GM12801 (cell line): ENCODE measurements around the gene ACKR2.

ENCODE experiments used
- TF ChIP-seq, protein P1 (sequence below): IDR thresholded peaks from one replicate; pipeline ENCODE4 v1.5.1; 2011; ENCODE audit warnings: control low read depth; ENCODE audit not compliant: insufficient read length; ENCODE audit errors: extremely low read depth

Gene ACKR2

DNA sequence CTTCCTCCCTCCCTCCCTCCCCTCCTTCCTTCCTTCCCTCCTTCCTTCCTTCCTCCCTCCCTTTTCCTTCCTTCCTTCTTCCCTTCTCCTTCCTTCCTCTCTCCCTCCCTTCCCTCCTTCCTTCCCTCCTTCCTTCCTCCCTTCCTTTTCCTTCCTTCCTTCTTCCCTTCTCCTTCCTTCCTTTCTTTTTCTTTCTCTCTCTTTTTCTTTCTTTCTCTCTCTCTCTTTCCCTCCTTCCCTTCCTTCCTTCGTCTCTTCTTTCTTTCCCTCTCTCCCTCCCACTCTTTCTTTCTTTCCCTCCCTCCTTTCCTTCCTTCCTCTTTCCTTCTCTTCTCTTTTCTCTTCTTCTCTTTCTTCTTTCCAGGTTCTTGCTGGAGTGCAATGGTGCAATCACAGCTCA is 94.8 kb downstream of the ACKR2 start:
- TF ChIP-seq, protein P1, sequence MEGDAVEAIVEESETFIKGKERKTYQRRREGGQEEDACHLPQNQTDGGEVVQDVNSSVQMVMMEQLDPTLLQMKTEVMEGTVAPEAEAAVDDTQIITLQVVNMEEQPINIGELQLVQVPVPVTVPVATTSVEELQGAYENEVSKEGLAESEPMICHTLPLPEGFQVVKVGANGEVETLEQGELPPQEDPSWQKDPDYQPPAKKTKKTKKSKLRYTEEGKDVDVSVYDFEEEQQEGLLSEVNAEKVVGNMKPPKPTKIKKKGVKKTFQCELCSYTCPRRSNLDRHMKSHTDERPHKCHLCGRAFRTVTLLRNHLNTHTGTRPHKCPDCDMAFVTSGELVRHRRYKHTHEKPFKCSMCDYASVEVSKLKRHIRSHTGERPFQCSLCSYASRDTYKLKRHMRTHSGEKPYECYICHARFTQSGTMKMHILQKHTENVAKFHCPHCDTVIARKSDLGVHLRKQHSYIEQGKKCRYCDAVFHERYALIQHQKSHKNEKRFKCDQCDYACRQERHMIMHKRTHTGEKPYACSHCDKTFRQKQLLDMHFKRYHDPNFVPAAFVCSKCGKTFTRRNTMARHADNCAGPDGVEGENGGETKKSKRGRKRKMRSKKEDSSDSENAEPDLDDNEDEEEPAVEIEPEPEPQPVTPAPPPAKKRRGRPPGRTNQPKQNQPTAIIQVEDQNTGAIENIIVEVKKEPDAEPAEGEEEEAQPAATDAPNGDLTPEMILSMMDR = no peak

GRCh38 chr3:42905740-42906069 is 96.5 kb downstream of the ACKR2 start:
- TF ChIP-seq, protein P1 = no peak

GRCh38 chr3:42906070-42906847 is 97.0 kb downstream of the ACKR2 start, which contains the start of gene ZNF662:
ZNF662 (plus strand) TSS chr3:42906142; CDS start chr3:42908115, 1,973 bp downstream.
- TF ChIP-seq, protein P1 = no peak

GRCh38 chr3:42906848-42907183 is 97.6 kb downstream of the ACKR2 start:
- TF ChIP-seq, protein P1 = no peak

DNA sequence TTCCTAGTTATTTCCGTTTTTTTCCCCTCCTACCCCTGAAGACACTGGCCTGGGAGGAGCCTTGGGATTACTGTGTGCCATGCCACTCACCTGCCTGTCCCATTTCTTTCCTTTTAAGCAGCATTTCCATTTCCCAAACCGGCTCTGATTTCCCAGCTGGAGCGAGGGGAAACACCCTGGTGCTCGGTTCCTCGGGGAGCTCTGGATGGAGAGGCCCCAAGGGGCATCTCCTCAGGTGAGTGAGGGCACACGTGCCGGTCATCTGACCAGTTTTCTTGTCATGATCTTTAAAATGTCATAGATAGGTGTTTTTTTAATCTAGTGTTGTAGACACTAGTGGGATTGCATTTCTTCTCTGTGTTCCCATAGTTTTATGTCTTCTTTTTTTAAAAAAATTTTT is 99.4 kb downstream of the ACKR2 start:
- TF ChIP-seq, protein P1 = no peak

GRCh38 chr3:42911551-42911950 is 102.3 kb downstream of the ACKR2 start:
- TF ChIP-seq, protein P1 = no peak

- TF ChIP-seq, protein P1 = no peak
These were observed 105.7 kb downstream of the ACKR2 start for GRCh38 chr3:42914771-42915515.
